Karpas-422 (cell line): Measurements from ENCODE around the gene EFCAB11. TPM values are rescaled to one million over a fixed set of nuclear protein-coding genes. Genes with fewer than 3 reads are reported as not detected.

Experiments
- DNase-seq: peaks from one replicate; pipeline ENCODE4 v3.0.0-alpha.2; 2015
- H2AFZ ChIP-seq: fragments of 200-600 bp; sonication (generic); 2 replicates; pipeline ENCODE4 v1.6.1; 2014; ENCODE audit warnings: antibody characterized with exemption, low read length, mixed read lengths
- H3K27ac ChIP-seq: fragments of 200-600 bp; sonication (generic); 2 replicates; pipeline ENCODE4 v1.5.1; 2014; ENCODE audit warnings: mild to moderate bottlenecking, low read length, moderate library complexity
- H3K27me3 ChIP-seq: fragments of 200-600 bp; sonication (generic); 2 replicates; pipeline ENCODE4 v1.6.1; 2014; ENCODE audit warnings: low read length, mixed read lengths
- H3K36me3 ChIP-seq: fragments of 200-600 bp; sonication (generic); 2 replicates; pipeline ENCODE4 v1.6.1; 2014; ENCODE audit warnings: low read length, mixed read lengths; ENCODE audit not compliant: insufficient read depth
- H3K4me1 ChIP-seq: fragments of 200-600 bp; sonication (generic); 2 replicates; pipeline ENCODE4 v1.6.1; 2014; ENCODE audit warnings: mild to moderate bottlenecking, low read length, mixed read lengths
- H3K4me2 ChIP-seq: fragments of 200-600 bp; sonication (generic); 2 replicates; pipeline ENCODE4 v1.6.1; 2014; ENCODE audit warnings: low read length, low read depth, mild to moderate bottlenecking; ENCODE audit not compliant: poor library complexity, severe bottlenecking
- H3K4me3 ChIP-seq: fragments of 200-600 bp; sonication (generic); 2 replicates; pipeline ENCODE4 v1.5.1; 2014; ENCODE audit warnings: mild to moderate bottlenecking, antibody characterized with exemption, low read length, mixed read lengths
- H3K79me2 ChIP-seq: fragments of 200-600 bp; sonication (generic); 2 replicates; pipeline ENCODE4 v1.6.1; 2014; ENCODE audit warnings: mild to moderate bottlenecking, low read length, mixed read lengths
- H3K9ac ChIP-seq: fragments of 200-600 bp; sonication (generic); 2 replicates; pipeline ENCODE4 v1.6.0; 2014; ENCODE audit warnings: low read length
- H3K9me2 ChIP-seq: fragments of 200-600 bp; sonication (generic), shearing (Covaris generic); replicated peaks from 2 replicates; pipeline ENCODE4 v1.6.0; 2014; ENCODE audit warnings: mild to moderate bottlenecking, low read length, moderate library complexity; ENCODE audit not compliant: insufficient read depth
- H3K9me3 ChIP-seq: fragments of 300-700, 200-600 bp; sonication (generic); 2 replicates; pipeline ENCODE4 v1.6.1; 2014; ENCODE audit warnings: low read length, mixed read lengths
- H4K20me1 ChIP-seq: fragments of 200-600 bp; sonication (generic); 2 replicates; pipeline ENCODE4 v1.6.1; 2014; ENCODE audit warnings: mild to moderate bottlenecking, antibody characterized with exemption, low read length, low read depth; ENCODE audit not compliant: insufficient read depth
- total RNA-seq: library from RNA; depleted of rRNA; stranded (reverse); fragments of >200 nt; shearing (Covaris generic); gene quantifications from 2 replicates; pipeline ENCODE4 v1.2.3, GENCODE V29; 2014; ENCODE audit warnings: low replicate concordance

EFCAB11 gene
- total RNA-seq, 1 experiment from 2014 or later, result 43.3 TPM

- H3K27me3 ChIP-seq, result no peaks in the 10 kb centered on the region
- H3K9me3 ChIP-seq, result no peaks in the 10 kb centered on the region
- H3K36me3 ChIP-seq, result no peaks in the 10 kb centered on the region
- no peak overlapping the region for H3K27ac ChIP-seq
- no peak for DNase-seq
- H4K20me1 ChIP-seq, result 0 out of 2 replicates have a peak, but pooled peaks cover 4% of the 10 kb centered on the region
- H3K9ac ChIP-seq, result no peak overlapping the region
- no peaks in the 10 kb centered on the region for H3K9me2 ChIP-seq
- H3K4me1 ChIP-seq, result no peaks in the 10 kb centered on the region; the same call in 1 of the 2 replicates
- H3K79me2 ChIP-seq, result no peaks in the 10 kb centered on the region
- H3K4me2 ChIP-seq, result no peak overlapping the region
- no peak overlapping the region for H3K4me3 ChIP-seq
- H2AFZ ChIP-seq, result no peak overlapping the region
Observed at GRCh38 chr14:89853936-89854693, 100.4 kb downstream of the EFCAB11 start.

GRCh38 chr14:89851106-89851505 is 103.4 kb downstream of the EFCAB11 start:
- Histone ChIP-seq H3K36me3 (no peaks in the 10 kb centered on the region), H2AFZ (no peak overlapping the region), H3K4me3 (no peak overlapping the region), H3K27me3 (no peaks in the 10 kb centered on the region), H3K9me3 (no peaks in the 10 kb centered on the region), H3K9ac (no peak overlapping the region), H3K27ac (no peak overlapping the region), H3K4me1 (no peaks in the 10 kb centered on the region; the same call in 1 of the 2 replicates), H4K20me1 (0 out of 2 replicates have a peak, but pooled peaks cover 4% of the 10 kb centered on the region), H3K79me2 (no peaks in the 10 kb centered on the region), H3K4me2 (no peak overlapping the region), H3K9me2 (no peaks in the 10 kb centered on the region)
- no peak for DNase-seq

GRCh38 chr14:89849931-89850330 is 104.6 kb downstream of the EFCAB11 start:
- H3K27ac ChIP-seq, result no peak overlapping the region
- DNase-seq, result no peak
- H3K36me3 ChIP-seq, result no peaks in the 10 kb centered on the region
- H3K9me3 ChIP-seq, result no peaks in the 10 kb centered on the region
- no peaks in the 10 kb centered on the region for H4K20me1 ChIP-seq
- no peak overlapping the region for H3K4me3 ChIP-seq
- H3K79me2 ChIP-seq, result no peaks in the 10 kb centered on the region
- no peaks in the 10 kb centered on the region for H3K27me3 ChIP-seq
- H3K9ac ChIP-seq, result no peak overlapping the region
- H3K4me1 ChIP-seq, result no peaks in the 10 kb centered on the region; the same call in 1 of the 2 replicates
- H3K9me2 ChIP-seq, result no peaks in the 10 kb centered on the region
- H2AFZ ChIP-seq, result no peak overlapping the region
- no peak overlapping the region for H3K4me2 ChIP-seq

- Histone ChIP-seq H4K20me1 (no peaks in the 10 kb centered on the region), H3K4me3 (no peak overlapping the region), H2AFZ (no peak overlapping the region), H3K9ac (no peak overlapping the region), H3K27ac (no peak overlapping the region), H3K4me2 (no peak overlapping the region), H3K79me2 (no peaks in the 10 kb centered on the region), H3K4me1 (no peaks in the 10 kb centered on the region; the same call in 1 of the 2 replicates), H3K9me3 (no peaks in the 10 kb centered on the region), H3K9me2 (no peaks in the 10 kb centered on the region), H3K27me3 (no peaks in the 10 kb centered on the region), H3K36me3 (no peaks in the 10 kb centered on the region)
- DNase-seq, result no peak
Observed at GRCh38 chr14:89848165-89848564, 106.4 kb downstream of the EFCAB11 start.

- Histone ChIP-seq H3K36me3 (no peaks in the 10 kb centered on the region), H3K9ac (no peak overlapping the region), H2AFZ (no peak overlapping the region), H3K9me2 (no peaks in the 10 kb centered on the region), H3K79me2 (no peaks in the 10 kb centered on the region), H3K27ac (no peak overlapping the region), H3K4me2 (no peak overlapping the region), H3K9me3 (no peaks in the 10 kb centered on the region), H3K27me3 (no peaks in the 10 kb centered on the region), H4K20me1 (no peaks in the 10 kb centered on the region), H3K4me1 (no peaks in the 10 kb centered on the region), H3K4me3 (no peak overlapping the region)
- DNase-seq, result no peak
Observed at GRCh38 chr14:89845346-89845745, 109.2 kb downstream of the EFCAB11 start.

- H3K9me3 ChIP-seq, result no peaks in the 10 kb centered on the region
- H3K79me2 ChIP-seq, result no peaks in the 10 kb centered on the region
- no peaks in the 10 kb centered on the region for H3K4me1 ChIP-seq
- H3K27ac ChIP-seq, result no peak overlapping the region
- H4K20me1 ChIP-seq, result no peaks in the 10 kb centered on the region
- no peaks in the 10 kb centered on the region for H3K9me2 ChIP-seq
- H3K27me3 ChIP-seq, result no peaks in the 10 kb centered on the region
- H3K9ac ChIP-seq, result no peak overlapping the region
- no peak overlapping the region for H3K4me3 ChIP-seq
- no peaks in the 10 kb centered on the region for H3K36me3 ChIP-seq
- H3K4me2 ChIP-seq, result no peak overlapping the region
- no peak for DNase-seq
- H2AFZ ChIP-seq, result no peak overlapping the region
Observed at GRCh38 chr14:89844508-89844907, 110.0 kb downstream of the EFCAB11 start.

- Histone ChIP-seq H3K79me2 (no peaks in the 10 kb centered on the region), H4K20me1 (no peaks in the 10 kb centered on the region), H2AFZ (no peak overlapping the region), H3K4me2 (no peak overlapping the region), H3K9me3 (no peaks in the 10 kb centered on the region), H3K27me3 (no peaks in the 10 kb centered on the region), H3K4me3 (no peak overlapping the region), H3K9me2 (no peaks in the 10 kb centered on the region), H3K9ac (no peak overlapping the region), H3K36me3 (no peaks in the 10 kb centered on the region), H3K27ac (no peak overlapping the region), H3K4me1 (no peaks in the 10 kb centered on the region)
- no peak for DNase-seq
Observed at GRCh38 chr14:89842837-89843236, 111.7 kb downstream of the EFCAB11 start.

GRCh38 chr14:89841851-89842250 is 112.7 kb downstream of the EFCAB11 start:
- H3K36me3 ChIP-seq, result no peaks in the 10 kb centered on the region
- H3K27me3 ChIP-seq, result no peaks in the 10 kb centered on the region
- H3K79me2 ChIP-seq, result no peaks in the 10 kb centered on the region
- H2AFZ ChIP-seq, result no peak overlapping the region
- no peaks in the 10 kb centered on the region for H4K20me1 ChIP-seq
- H3K9me3 ChIP-seq, result no peaks in the 10 kb centered on the region
- H3K9me2 ChIP-seq, result no peaks in the 10 kb centered on the region
- H3K4me3 ChIP-seq, result no peak overlapping the region
- H3K4me1 ChIP-seq, result no peaks in the 10 kb centered on the region
- H3K27ac ChIP-seq, result no peak overlapping the region
- no peak for DNase-seq
- no peak overlapping the region for H3K9ac ChIP-seq
- no peak overlapping the region for H3K4me2 ChIP-seq
